RCC 7860 (cell line): ENCODE measurements around the gene APAF1.

Experiments used
- DNase-seq: peaks from one replicate; pipeline ENCODE4 v3.0.0-alpha.2; 2015; ENCODE audit warnings: low spot score
- FAIRE-seq: peaks from 2 replicates; lab custom pipeline; 2012; peaks lifted over from hg19 to GRCh38; lab: Jason Lieb, UNC

Gene APAF1

GRCh38 chr12:98751580-98752115, 106.6 kb downstream of the APAF1 start:
- DNase-seq (no peak), FAIRE-seq (no peak)

GRCh38 chr12:98752726-98753125, 107.6 kb downstream of the APAF1 start:
- peak; percentile 85 for FAIRE-seq
- peak; percentile 78 for DNase-seq

GRCh38 chr12:98754095-98754494, 109.0 kb downstream of the APAF1 start:
- peak; percentile 91 for FAIRE-seq
- DNase-seq: peak; percentile 92

GRCh38 chr12:98755855-98756254, 110.8 kb downstream of the APAF1 start:
- peak; percentile 79 for FAIRE-seq
- peak; percentile 66 for DNase-seq

DNA sequence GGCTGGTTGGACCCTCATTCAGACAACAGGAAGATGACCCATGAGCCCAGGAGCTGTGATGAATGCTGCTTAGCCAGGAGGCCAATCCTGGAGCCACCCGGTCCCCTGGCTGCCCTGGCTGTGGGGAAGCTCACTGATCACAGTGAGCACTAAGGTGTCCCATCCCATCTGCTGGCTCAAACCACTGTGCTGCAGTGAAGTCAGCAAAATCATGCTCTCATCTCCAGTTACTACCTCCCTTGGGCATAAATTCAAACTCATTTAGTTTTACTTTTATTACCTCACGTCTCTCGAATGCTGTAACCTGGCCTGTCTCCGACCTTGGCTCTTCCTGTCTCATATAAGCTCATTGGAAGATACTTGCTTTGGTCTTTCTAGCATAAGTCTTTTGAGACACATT, 112.4 kb downstream of the APAF1 start:
- no peak for FAIRE-seq
- no peak for DNase-seq

GRCh38 chr12:98758331-98758730, 113.2 kb downstream of the APAF1 start:
- FAIRE-seq: no peak
- DNase-seq: no peak

- no peak for FAIRE-seq
- DNase-seq: no peak
Observed at GRCh38 chr12:98763656-98764055, 118.6 kb downstream of the APAF1 start.

- no peak for FAIRE-seq
Observed at GRCh38 chr12:98767248-98767647, 122.2 kb downstream of the APAF1 start.

DNA sequence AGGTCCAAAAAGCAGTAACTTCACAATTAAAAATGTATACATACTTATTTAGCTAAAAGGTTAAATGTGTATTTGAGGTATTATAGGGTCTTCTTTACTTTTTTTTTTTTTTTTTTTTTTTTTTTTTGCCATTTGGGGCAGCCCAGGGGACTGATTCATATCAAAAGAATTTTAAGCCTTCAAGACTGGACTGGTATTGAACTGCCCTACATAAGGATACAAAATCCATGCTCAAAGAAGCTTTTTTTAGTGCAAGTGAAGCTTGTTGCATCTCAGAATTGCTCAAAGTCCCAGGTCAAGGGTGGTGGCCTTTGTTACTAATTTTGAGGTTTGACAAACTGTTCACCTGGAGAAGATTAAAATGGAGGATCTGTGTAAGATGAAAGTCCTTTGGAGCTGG, 124.0 kb downstream of the APAF1 start:
- FAIRE-seq: no peak
- no peak for DNase-seq

More at GRCh38 chr12:98767248-98767647, 122.2 kb downstream of the APAF1 start:
- no peak for DNase-seq

DNA sequence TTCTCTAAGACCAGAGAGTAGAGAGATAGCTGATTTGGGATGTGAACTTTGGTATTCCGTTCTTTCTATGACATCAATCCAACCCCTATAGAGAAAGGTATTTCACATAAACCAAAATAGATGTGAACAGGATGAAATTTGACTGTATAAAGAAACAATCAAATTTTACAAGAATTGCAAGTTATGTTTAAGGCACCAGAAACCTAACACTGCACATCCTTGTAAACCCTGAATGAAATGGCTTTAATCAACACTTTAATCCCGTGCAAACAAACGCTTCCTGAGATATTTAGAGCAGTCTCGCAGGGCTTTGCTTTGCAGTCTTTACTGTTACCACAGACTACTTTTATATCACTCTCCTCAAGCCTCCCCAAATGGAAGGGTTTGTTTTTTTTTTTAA, 125.1 kb downstream of the APAF1 start:
- FAIRE-seq: no peak
- no peak for DNase-seq

DNA sequence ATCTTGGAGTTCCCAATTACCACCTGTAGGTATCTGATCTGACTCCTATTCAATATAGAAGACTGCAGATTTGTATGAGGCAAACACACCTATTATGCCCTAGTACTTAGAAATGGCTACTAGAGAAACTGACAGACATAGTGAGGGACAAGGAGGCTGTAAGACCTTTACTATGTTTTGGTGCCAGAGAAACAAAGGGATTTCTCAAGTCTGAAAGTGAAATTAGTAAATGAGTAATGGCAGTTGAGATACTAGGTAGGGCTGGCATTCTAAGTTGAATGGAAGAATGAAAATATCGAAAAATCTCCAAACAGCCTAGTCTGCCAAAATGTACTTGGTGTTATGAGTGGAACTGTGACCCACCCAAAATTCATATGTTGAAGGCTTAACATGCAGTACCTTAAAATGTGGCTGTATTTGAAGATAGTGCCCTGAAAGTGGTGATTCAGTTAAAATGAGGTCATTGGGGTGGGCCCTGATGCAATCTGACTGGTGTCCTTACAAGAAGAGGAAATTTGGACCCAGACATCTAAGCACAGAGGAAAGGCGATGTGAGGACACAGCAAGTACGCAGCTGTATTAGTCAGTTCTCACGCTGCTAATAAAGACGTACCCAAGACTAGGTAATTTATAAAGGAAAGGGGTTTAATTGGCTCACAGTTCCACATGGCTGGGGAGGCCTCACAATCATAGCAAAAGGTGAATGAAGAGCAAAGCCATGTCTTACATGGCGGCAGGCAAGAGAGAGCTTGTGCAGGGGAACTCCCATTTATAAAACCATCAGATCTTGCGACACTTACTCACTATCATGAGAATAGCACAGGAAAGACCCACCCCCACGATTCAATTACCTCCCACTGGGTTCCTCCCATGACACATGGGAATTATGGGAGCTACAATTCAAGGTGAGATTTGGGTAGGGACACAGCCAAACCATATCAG, 127.0 kb downstream of the APAF1 start:
- FAIRE-seq (no peak), DNase-seq (no peak)

GRCh38 chr12:98772818-98773217, 127.7 kb downstream of the APAF1 start:
- DNase-seq: no peak
- no peak for FAIRE-seq

DNA sequence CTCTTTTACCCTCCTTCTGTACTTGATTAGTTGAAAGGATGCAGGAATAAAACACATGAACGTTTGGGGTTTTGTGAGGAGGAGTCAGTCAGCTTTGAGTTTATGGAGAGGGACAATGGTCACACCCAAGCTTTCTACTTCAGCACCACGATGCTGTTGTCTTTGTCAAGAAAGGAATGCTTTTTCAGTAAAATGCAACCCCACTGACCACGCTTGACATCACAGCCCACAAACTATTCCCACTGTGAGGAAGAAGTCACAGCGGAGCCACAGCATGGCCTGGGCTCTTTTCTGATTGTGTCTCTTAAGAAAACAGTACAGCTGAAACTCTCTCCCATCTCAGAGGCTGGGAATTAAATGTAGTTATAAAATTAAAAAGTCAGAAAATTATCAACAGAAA, 135.2 kb downstream of the APAF1 start:
- FAIRE-seq (no peak), DNase-seq (no peak)

DNA sequence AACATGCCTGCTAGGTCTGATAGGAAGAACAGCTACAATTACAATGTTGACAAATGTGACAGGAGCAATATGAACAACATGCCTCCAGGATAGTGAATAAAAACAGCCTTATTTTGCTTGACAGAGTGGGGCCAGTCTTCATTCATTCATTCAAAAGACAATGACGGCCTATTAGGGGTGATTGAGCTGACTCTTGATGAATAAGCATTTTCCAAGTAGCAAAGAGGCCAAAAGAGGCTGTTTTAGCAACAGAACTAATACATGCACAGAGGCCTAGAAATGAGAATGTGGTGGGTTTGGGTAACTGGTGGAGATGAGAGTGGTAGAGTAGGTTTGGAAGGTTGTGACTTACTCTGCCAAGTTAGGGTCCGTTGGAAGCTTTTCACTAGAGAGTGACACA, 138.3 kb downstream of the APAF1 start:
- no peak for DNase-seq
- FAIRE-seq: no peak
